Activated B cell treated with CpG ODN at 0.5 μM for 24 hours (primary cell): ENCODE results near the gene PITPNB. TPM values are rescaled to one million over a fixed set of nuclear protein-coding genes. Genes with fewer than 3 reads are reported as not detected.

Experiments used
- ATAC-seq: fragments of 200-7000 bp; cut with Tn5 transposase; one replicate; pipeline ENCODE4 v1.10.0; 2021; ENCODE audit warnings: low read depth, mild to moderate bottlenecking, moderate library complexity
- CTCF ChIA-PET: fragments of 350-600 bp; sonication (Branson Sonifier 250); formaldehyde crosslinking; loops from one replicate; lab custom pipeline; 2021; ENCODE audit warnings: antibody characterized with exemption; lab: Charles Lee
- POLR2A ChIA-PET: fragments of 350-600 bp; sonication (Branson Sonifier 250); formaldehyde crosslinking; loops from one replicate; lab custom pipeline; 2021; ENCODE audit warnings: antibody characterized with exemption; lab: Charles Lee
- DNase-seq: peaks from one replicate; pipeline ENCODE4 v3.0.0; 2022
- H3K27ac Mint-ChIP-seq: one replicate; pipeline ENCODE4 v1.8.0; 2020; ENCODE audit warnings: mixed read lengths
- H3K27me3 Mint-ChIP-seq: one replicate; pipeline ENCODE4 v1.8.0; 2021; ENCODE audit warnings: mixed read lengths
- H3K36me3 Mint-ChIP-seq: one replicate; pipeline ENCODE4 v1.8.0; 2021; ENCODE audit warnings: low read depth, mixed read lengths
- H3K4me1 Mint-ChIP-seq: one replicate; pipeline ENCODE4 v1.8.0; 2021; ENCODE audit warnings: mixed read lengths
- H3K4me3 Mint-ChIP-seq: one replicate; pipeline ENCODE4 v1.8.0; 2020; ENCODE audit warnings: mild to moderate bottlenecking, mixed read lengths
- H3K9me3 Mint-ChIP-seq: one replicate; pipeline ENCODE4 v1.8.0; 2020; ENCODE audit warnings: mixed read lengths
- intact Hi-C: fragments of 100-400 bp; cut with micrococcal nuclease; formaldehyde crosslinking; loops from one replicate; pipeline ENCODE4 v1.15.1; 2024
- total RNA-seq: library from RNA; stranded (reverse); gene quantifications from 2 replicates; pipeline ENCODE4 v1.2.3, GENCODE V29; 2022
- TF ChIP-seq, protein P1 (sequence below): fragments of 200-600 bp; IDR thresholded peaks from one replicate; pipeline ENCODE4 v1.8.0; 2022; ENCODE audit warnings: antibody characterized with exemption, mild to moderate bottlenecking

The PITPNB gene
- total RNA-seq, 1 donor from 2014 or later, result 82.5 TPM

- ATAC-seq, result no peak
- ChIA-PET POLR2A (no interaction called here), CTCF (no interaction called here)
- no peak for DNase-seq
- Mint-ChIP-seq H3K36me3 (peaks cover 6% of the 10 kb centered on the region), H3K27ac (no peak overlapping the region), H3K4me3 (no peak overlapping the region), H3K9me3 (no peaks in the 10 kb centered on the region), H3K27me3 (no peaks in the 10 kb centered on the region), H3K4me1 (no peaks in the 10 kb centered on the region)
- TF ChIP-seq, protein P1, sequence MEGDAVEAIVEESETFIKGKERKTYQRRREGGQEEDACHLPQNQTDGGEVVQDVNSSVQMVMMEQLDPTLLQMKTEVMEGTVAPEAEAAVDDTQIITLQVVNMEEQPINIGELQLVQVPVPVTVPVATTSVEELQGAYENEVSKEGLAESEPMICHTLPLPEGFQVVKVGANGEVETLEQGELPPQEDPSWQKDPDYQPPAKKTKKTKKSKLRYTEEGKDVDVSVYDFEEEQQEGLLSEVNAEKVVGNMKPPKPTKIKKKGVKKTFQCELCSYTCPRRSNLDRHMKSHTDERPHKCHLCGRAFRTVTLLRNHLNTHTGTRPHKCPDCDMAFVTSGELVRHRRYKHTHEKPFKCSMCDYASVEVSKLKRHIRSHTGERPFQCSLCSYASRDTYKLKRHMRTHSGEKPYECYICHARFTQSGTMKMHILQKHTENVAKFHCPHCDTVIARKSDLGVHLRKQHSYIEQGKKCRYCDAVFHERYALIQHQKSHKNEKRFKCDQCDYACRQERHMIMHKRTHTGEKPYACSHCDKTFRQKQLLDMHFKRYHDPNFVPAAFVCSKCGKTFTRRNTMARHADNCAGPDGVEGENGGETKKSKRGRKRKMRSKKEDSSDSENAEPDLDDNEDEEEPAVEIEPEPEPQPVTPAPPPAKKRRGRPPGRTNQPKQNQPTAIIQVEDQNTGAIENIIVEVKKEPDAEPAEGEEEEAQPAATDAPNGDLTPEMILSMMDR, result no peak
- intact Hi-C loops, result no loop called here
Measured at GRCh38 chr22:27948569-27948968, 29.5 kb upstream of the PITPNB start.

GRCh38 chr22:27947448-27947847 is 28.4 kb upstream of the PITPNB start:
- ChIA-PET POLR2A (no interaction called here), CTCF (no interaction called here)
- ATAC-seq (no peak), DNase-seq (no peak)
- no peaks in the 10 kb centered on the region for H3K4me1 Mint-ChIP-seq
- H3K36me3 Mint-ChIP-seq, result peaks cover 7% of the 10 kb centered on the region
- TF ChIP-seq, protein P1, result no peak
- no peaks in the 10 kb centered on the region for H3K9me3 Mint-ChIP-seq
- no peak overlapping the region for H3K27ac Mint-ChIP-seq
- no peak overlapping the region for H3K4me3 Mint-ChIP-seq
- intact Hi-C loops, result no loop called here
- H3K27me3 Mint-ChIP-seq, result no peaks in the 10 kb centered on the region

- H3K27me3 Mint-ChIP-seq, result no peaks in the 10 kb centered on the region
- TF ChIP-seq, protein P1, result no peak
- H3K4me3 Mint-ChIP-seq, result no peak overlapping the region
- POLR2A ChIA-PET, result no interaction called here
- H3K27ac Mint-ChIP-seq, result no peak overlapping the region
- CTCF ChIA-PET, result no interaction called here
- DNase-seq, result no peak
- H3K36me3 Mint-ChIP-seq, result peaks cover 13% of the 10 kb centered on the region
- no peaks in the 10 kb centered on the region for H3K9me3 Mint-ChIP-seq
- no peak for ATAC-seq
- intact Hi-C loops, result no loop called here
- no peaks in the 10 kb centered on the region for H3K4me1 Mint-ChIP-seq
Measured at GRCh38 chr22:27941143-27941542, 22.1 kb upstream of the PITPNB start.

DNA sequence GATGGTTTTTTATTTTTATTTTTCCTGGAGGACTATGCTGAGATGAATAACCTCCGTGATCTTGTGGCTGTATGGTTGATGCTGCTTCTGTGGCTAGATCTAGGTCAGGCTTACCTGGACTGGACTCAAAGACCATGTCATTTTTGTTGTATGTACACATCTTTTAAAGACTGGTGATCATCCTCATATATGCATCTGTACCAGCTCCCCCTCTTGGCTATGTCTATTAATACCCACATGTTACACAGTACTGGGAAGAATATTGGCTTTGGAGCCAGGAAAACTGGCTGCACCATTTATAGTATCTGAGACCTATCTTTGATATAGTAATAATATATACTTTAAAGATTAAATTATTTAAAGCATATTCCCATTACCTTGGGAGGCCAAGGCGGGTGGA is 18.4 kb upstream of the PITPNB start:
- DNase-seq, result no peak
- Mint-ChIP-seq H3K4me3 (no peak overlapping the region), H3K27me3 (no peaks in the 10 kb centered on the region), H3K27ac (no peak overlapping the region), H3K36me3 (peaks cover 16% of the 10 kb centered on the region), H3K4me1 (no peaks in the 10 kb centered on the region), H3K9me3 (no peaks in the 10 kb centered on the region)
- ATAC-seq, result no peak
- CTCF ChIA-PET, result interaction anchor here (1.3 kb wide), 1 partner anchor 51 kb away, joined by 6 read pairs; no protein-coding TSS in a partner anchor
- intact Hi-C loops, result loop anchor here (1.0 kb wide), 1 partner anchor 51 kb away; no protein-coding TSS in a partner anchor
- POLR2A ChIA-PET, result no interaction called here
- TF ChIP-seq, protein P1, result no peak

GRCh38 chr22:27935897-27936296 is 16.8 kb upstream of the PITPNB start:
- TF ChIP-seq, protein P1, result no peak
- ChIA-PET POLR2A (interaction anchor here (0.7 kb wide), 1 partner anchor 553 kb away, joined by 3 read pairs; no protein-coding TSS in a partner anchor), CTCF (interaction anchor here (0.7 kb wide), 1 partner anchor 50 kb away, joined by 3 read pairs; no protein-coding TSS in a partner anchor)
- ATAC-seq, result no peak
- Mint-ChIP-seq H3K4me1 (no peaks in the 10 kb centered on the region), H3K9me3 (no peaks in the 10 kb centered on the region), H3K27ac (no peak overlapping the region), H3K36me3 (peaks cover 8% of the 10 kb centered on the region), H3K27me3 (no peaks in the 10 kb centered on the region), H3K4me3 (no peak overlapping the region)
- DNase-seq, result no peak
- intact Hi-C loops, result no loop called here
